Stimulated activated CD4-positive, alpha-beta T cell treated with anti-CD3 and anti-CD28 coated beads, Interleukin-15, amount 100 ng/mL, for 1 hour (primary cell): ENCODE measurements around the gene HOXB1.

Experiments used
- DNase-seq, 2 donors: peaks; one replicate each; pipeline ENCODE4 v3.0.0-alpha.2; 2020; ENCODE audit warnings: low read depth in 1 of 2, low spot score in 1 of 2

Gene HOXB1

DNA sequence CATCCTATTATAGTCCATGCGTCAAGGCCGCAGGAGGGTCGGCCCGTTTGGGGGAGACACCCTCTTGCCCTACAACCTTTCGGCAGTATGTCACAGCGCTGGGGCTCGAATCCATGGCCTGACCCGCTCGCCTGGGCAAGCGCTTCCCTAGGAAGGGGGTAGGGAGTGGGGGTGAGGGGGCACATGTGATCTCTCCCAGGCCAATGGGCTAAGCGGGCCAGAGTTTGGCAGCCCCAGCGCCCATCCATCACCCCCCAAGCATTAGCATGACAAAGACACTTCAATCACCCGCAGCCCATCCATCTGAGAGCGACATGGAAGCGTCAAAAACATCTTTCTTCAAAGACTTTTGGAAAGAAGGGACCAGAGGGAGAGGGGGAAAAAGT is at the start of gene HOXB1:
Gene HOXB1, minus strand, starts transcription at position 125 of the 386 bp plus-strand sequence. Its CDS starts 107 bp downstream, at position 18.
- no peak for DNase-seq

DNA sequence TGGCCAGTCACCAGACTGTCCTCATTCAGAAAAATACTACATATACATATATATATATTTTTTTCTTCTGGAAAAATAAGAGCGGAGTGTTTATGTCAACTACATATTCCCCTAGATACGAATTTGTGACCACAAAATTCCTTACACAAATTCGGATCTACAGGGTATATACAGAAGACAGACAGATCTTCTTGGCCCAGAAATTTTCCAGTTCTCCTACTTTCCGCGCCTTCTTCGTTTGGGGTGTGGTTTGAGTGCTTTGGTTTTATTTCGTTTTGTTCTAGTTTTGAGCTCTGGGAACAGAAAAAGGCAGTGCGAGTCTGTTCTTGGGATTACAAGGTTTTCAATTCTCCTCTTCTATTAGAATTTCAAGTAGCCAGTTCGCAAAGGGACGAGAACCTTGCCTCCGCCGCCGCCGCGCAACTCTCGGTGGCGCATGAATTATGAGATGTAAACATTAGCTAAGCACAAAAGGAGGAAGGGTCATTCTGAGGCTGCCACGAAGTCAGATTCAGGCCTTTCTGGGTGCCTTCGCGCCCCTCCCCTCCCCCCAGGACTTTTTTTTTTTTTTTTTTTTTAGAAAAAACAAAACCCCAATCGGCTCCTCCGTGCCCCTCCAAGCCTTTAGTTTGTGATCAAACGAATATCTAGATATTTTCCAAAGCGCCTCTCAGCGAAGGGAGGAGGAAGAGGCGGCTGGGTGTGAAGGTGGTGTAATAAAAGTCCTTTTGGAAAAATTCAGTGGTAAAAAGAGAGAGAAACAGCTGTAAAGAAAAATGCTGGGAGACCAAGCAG is 49.1 kb upstream of the HOXB1 start:
- DNase-seq, result no peak

DNA sequence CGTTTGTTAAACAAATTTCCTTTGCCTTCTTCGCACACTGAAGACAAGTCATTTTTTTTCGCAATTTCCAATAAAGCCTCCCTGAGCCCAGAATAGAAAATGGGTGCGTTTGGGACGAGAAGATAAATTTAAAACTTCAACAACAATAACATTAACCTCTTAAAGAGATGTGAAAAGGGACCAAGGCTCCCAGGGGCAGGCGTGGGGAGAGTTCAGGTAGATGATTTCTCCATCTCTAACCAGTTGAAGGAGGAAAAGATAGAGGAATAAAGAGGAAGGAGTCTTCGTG is 48.6 kb upstream of the HOXB1 start:
- no peak for DNase-seq

DNA sequence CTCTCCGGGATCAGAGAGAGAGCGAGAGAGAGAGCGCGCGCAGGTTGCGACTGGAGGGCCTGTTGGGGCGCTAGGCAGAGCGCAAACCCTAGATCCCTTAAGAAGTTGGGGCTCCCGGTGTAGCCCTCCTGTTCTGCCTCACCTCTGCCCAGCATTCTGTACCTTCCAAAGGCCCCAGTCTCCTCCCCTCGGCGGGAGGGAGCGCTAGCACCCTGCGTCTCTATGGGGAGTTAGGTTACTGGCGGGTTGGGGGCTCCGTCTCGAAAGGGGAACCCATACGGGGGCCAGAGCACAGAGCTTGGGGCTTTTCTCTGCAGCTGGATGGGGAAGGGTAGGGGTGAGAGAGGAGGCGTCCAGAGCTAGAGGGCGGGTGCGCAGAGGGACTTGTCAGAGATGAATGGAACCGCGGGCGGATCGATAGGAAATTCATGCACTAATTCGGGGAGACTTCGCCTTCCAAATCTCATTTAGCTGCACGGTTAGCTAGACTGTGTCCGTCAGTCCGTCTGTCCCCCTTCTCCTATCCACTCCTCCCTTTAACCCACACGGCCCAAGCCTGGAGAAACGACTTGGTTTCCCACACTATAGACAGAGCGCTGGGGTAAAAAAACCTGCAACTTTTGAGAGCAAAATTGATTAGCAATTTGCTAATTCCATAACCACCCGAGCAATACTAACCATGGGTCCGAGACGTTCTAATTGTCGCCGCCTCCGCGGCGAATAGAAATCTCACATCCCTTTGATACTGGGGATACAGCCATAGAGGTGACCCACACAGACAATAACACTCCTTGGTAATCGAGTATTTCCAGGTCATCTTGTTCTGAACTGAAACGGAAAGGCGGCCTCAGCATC is 48.0 kb upstream of the HOXB1 start:
- no peak for DNase-seq

DNA sequence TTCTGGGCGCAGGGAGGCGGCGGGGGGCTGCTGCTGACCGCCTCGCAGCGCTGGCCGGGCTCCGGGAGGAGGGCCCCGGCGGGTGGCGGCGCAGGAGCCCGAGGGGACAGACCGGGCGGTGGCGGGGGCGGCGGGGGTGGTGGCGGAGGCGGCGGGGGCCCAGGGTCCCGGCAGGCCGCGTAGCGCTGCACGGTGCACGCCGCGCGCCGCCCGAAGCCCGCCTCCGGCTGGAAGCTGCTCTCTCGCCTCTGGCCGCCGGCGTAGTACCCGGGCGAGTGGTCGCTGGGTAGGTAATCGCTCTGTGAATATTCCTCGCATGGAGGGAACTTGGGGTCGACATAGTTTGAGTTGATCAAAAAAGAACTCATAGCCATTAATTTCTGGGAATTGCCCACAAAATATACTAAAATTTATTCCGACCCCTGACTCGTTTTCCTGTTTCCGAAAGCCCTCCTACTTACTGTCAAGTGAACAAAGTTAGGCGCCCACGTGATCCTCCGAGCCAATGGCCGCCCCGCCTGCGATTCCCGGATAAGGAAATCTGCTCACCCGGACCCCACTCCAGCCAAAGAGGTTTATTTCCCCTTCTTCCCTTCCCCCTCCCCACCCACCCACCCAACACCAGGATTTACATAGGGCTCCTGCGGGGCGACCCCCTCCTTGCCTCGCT is 47.3 kb upstream of the HOXB1 start, which contains the start of gene HOXB4:
Gene HOXB4, minus strand, starts transcription at position 405 of the 670 bp plus-strand sequence. Its CDS starts 31 bp downstream, at position 374.
- peak in 1 of 2 donors; percentile 33 for DNase-seq

DNA sequence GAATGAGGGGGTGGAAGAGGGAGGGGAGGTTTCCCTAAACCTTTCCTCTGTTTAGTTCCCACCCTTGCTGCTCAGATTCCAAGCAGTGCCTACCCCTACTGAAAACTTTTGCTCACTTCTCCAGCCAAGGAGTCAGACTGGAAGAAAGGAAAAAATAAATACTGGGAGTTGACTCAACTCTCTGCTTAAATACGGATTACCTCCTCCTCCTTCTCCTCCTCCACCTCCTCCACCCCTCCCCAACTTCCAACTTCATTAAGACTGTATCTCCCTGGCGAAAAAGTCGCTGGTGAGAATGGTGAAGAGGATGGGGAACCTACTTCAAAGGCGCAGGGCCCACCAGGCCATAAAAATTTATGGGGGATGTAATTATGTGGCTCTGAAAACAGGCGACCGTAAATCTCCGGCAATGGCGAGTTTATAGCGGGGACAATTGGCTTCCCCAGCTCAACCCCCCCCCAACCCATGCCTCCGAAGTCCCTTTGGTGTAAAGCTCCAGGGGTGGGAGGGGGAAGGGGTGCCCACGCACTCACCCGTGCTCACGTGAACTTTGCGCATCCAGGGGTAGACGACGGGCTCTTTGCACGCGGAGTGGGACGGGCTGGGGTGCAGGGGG is 46.6 kb upstream of the HOXB1 start:
- no peak for DNase-seq

DNA sequence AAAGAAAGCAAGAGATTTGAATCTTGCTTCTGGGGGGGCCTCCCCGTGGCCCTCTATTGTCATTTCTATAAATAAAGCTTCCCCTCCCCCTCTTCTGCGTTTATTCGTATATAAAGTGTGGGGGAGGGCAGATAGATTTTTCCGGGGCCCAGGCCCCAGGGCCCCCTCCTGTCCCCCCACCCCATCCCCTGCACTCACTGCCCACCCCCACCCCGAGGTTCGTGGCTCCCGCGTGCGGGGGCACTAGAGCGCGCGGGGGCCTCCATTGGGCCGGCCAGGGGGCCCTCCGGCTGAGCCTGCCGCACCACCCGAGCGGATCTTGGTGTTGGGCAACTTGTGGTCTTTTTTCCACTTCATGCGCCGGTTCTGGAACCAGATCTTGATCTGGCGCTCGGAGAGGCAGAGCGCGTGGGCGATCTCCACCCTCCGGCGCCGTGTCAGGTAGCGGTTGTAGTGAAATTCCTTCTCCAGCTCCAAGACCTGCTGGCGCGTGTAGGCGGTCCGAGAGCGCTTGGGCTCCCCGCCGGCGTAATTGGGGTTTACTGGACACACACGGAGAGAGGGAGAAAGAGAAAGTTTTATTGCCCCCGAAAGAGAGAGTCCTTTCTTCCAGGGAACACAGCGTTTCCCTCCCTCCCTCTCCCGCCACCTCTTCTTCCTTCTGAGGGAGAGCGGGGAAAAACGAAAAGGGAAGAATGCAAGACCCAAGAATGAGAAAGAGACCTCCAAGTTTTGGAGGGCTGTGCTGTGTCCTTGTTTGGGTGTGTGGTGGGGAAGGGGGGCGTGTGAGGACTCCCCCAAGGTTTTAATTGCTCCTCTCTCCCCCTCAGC is 45.9 kb upstream of the HOXB1 start:
- no peak for DNase-seq

DNA sequence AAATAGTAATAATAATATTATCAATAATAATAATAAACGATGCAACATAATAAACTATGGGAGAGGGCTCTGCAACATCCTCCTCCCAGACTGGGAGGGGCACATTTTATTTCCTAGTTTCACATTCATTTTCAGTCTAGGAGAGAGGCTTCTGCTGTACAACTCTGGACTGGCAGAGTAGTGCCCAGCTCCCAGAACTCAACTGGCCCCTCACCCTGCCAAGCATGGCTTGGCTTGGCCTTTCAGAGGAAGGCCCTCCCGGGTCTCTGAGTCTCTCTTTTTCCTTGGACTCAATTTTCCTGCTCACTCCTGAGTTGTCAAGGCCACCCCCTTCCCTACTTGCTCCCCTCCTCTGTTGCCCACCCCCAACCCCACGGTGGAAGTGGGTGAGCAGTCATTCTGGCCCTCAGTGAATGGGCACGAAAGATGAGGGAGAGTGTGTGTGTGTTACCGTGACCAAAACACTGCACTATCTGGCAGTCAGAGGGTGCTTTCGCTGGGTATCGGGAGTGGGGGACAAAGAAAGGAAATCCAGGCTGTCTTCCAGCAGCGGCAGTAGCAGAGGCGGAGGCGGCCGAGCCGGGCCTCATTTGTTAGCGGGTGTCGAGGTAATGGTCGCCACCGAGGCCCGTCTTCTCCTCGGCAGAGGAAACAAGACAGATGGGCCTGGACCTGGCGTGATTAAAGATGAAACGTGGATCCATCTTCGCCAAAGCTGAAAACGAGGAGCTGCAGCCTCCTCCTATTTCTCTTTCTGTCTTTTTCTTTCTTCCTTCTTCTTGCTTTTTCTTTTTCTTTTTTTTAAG is 45.1 kb upstream of the HOXB1 start:
- no peak for DNase-seq

DNA sequence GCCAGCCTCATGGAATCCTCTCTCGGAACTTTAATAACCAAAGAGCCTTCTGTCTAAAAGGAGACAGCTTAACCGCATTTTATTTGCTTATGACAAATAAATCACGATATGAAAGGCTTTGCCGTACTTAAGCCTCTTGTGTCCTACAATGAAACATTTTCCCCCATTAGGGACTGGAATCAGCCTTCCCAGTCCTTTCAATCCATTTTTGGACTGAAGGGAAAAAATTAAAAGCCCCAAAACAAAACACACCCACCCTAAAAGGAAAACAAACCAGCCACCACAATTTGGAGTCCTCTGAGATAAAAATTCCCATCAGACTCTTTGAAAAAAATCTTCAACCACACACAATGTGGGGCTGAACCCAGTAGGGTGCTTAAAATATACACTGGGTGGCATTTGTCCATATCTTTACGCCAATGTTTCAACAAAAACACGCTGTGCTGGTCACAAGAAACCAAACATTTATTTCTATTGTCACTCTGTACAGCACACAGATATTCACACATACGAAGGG is 44.3 kb upstream of the HOXB1 start:
- no peak for DNase-seq

DNA sequence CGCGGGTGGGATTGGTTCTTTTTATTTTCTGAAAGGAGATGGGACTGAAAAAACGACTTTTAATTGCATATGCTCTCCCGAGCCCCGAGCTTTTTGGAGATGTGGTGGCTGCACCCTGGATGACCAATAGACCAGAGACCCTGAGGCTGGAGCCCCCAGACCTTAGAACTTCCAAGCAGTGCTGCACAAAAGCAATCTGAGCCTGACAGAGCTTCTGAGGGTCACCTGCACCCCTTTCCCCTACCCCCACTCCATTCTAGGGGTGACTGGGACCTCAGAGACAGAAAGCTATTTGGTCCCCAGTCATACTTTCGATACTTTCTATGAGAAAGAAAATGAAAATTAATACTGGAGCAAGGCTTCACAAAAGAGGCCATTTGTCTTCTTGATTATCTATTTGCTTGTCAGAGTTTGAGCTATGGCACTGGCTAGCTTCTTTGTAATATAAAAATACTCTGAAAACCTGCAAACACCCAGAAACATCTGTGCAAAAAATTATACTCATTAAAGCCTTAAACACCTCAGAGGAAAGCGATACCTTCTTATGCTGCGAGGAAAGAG is 43.8 kb upstream of the HOXB1 start:
- no peak for DNase-seq

DNA sequence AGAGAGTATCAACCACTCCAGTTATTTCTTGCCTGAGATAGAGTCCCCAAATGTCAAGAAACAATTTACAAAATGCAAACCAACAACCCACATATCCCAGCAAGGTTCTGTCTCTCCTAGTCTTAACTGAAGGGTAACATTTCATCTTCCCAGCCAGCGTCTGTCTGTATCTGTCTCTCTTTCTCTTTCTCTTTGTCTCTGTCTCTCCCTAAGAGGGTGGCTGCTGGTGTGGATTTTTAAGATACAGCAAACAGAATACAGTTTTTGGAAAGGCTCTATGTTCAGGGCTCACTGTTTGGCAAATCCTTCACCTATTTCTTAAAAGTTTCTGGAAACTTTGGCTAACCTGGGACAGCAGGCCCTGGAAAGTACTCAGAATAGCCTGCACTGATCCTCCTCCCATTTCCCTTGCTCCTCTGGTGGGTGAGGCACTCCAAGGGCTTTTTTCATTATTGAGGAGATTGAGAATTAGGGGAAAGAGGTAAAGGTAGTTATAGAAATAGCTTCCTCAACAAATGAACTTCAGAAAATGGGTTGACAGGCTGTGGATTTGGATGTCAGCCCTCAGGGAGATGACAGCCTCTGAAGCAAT is 41.1 kb upstream of the HOXB1 start:
- DNase-seq, result no peak

DNA sequence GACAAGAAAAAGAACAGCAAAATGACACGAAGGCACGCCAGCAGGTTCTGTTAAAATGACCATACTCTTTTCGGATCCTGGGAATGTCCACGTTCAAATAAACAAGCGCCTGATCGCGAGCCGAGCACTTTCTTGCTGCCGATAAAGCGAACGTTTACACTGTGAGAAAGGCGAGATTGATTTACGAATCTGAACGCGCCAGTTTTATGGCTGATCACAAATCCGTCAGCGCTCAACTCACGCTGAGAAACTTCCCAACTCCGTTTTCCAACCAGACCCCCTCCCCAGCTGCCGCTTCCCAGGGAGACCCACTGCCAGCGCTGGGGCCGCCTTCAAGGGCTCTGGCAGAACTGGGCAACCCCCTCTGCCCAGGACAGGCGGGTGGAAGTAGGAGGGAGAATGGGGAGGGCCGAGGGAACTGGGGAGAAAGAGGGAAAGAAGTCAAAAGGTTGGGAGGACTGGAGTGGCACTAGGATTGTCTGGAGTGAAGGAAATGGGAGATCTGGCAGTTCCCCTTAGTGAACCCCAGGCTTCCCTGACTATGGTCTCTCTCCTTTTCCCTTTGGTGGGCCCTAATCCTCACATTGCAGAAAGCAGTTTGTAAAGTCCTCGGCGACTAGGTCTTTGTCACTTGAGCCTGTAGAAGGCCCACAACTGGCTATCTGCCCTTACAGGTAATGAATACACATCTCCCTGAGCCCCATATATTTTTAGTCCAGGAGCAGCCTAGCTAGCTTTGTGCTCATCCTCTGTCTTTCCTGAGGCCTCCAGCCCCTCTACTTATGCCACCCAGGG is 40.4 kb upstream of the HOXB1 start:
- DNase-seq, result no peak

DNA sequence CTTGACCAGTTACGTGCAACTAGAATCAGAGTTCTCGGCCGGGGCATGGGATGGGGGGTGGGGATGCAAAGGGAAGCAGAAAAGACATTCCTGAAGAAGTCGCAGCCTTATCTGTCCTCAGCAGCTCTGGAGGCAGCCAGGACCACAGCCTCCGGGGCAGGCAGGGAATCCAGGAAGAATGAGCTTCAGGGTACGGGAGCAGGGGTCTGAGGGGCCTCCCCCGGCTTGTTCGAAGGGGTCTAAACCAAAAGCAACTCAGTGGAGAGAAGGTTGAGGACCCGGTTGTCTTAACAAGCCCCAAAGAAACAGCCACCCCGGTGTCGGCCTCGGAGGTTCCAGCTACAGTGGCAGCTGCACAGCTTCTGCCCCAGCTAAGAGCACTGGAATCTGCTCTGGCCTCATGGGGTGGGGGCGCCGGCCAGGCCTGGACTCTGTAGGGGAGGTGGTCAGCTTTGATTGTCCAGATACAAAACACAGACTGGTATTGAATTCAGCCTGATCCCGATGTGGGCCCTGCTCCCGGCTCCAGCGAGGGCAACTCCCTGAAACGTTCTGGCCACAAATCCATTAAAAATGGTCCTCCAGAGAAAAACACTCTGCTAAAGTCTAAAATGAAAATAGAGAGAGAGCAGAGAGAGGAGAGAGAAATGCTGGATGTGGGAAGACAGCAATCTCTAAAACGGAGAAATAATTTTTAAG is 39.7 kb upstream of the HOXB1 start:
- DNase-seq, result no peak

DNA sequence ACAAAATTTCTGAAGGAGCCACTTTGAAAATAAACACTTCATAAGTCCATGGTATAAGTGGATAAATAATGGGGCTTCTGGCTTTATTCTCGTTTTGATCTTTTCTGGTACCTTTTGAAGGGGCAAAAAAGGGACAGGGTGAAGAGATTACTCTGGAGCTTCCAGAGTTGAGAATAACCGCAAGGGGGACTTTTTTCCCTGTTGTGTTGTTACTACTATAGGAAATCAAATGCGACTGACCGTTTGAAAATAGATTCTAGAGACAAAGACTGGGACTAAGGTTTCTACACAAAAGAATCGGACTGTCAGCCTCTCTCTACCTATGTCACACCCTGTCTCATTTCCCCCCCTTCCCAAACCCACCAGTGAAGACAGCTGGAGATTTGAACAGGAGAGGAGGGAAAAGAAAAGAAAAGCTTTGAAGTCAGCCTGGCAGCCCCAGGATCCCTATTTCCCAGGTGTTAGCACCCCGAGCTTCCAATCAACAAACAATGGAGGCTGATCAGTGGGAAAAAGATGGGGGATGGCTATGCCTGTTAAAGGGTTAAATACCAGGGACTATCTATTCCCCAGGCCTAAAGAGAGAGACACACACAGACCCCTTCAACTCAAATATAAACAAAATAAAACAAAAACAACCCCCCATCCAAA is 39.0 kb upstream of the HOXB1 start:
- DNase-seq, result no peak

DNA sequence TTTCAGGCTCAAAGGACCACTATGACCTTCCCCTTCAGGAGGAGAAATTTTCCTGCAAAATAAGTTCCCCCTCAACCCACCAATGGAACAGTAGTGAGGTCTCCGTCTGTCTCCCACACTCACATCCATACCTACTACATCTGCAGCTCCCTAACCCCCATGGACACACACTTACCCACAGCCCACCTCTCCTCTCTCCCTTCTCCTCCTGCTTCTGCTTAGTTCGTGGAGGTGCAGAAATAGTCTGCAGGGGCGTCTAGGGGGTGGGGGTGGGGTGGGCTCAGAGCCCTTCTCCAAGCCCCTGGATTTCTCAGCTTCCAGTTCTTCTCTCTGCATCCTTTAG is 38.4 kb upstream of the HOXB1 start:
- DNase-seq, result no peak

DNA sequence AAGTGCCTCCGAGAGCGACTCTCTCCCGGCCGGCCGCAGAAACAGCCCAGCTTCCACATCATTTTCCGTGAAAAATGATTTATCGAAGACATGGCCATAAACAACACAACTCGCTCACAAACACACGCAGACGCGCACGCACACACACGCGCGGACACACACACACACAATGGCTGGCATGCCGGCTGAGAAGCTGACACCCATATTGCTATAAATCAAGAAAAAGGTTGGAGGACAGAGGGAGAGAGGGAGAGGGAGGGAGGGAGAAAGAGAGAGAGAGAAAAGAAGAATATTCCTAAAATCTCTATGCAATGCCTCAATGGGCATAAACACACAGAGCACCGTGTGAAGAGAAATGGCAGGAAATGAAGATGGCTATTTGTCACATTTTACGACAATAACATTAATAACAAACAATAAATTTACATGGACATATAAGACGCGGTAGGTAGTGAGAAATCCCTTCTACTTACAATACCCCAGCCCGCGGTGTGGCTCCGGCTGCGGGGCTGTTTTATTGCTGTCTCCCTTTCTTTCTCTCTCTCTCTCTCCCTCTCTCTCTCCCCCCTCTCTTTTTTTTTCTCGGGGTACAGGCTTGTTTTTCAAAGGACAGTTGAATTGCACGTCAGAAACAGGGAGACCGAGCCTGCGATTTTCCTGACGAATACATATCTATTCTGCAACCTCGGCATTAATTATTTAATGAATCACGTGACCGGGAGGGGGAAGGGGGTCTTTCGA is 37.9 kb upstream of the HOXB1 start:
- DNase-seq, result no peak
